ENCODE data around the gene TCF12.

The TCF12 gene

DNA sequence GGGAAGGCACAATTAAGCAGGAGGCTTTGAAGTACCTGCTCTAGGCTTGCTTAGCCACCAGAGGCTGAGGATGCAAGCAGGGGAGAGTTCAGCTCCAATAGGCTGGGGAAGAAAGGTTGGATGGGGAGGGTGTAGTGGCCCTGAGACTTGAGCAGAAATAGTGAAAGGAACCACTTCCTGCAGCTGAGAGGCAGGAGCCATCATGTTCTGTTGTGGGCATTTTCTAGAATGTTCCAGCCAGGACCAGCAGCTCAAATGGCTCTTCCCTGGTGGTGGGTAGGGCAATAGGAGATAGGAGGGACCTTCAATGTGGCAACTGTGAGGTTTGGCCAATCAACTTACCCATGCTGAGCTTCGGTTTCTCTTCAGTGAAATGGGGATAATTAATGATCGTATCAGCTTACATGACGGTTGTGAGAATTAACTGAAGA, 378.7 kb downstream of the TCF12 start:
- no peak for DNase-seq (ENCODE audit: low read depth in 3 of 3)

GRCh38 chr15:57297630-57298029, 379.2 kb downstream of the TCF12 start:
- DNase-seq (ENCODE audit: low read depth in 3 of 3): no peak

- DNase-seq (ENCODE audit: low read depth in 3 of 3): no peak
Measured at GRCh38 chr15:57298204-57298603, 379.8 kb downstream of the TCF12 start.

DNA sequence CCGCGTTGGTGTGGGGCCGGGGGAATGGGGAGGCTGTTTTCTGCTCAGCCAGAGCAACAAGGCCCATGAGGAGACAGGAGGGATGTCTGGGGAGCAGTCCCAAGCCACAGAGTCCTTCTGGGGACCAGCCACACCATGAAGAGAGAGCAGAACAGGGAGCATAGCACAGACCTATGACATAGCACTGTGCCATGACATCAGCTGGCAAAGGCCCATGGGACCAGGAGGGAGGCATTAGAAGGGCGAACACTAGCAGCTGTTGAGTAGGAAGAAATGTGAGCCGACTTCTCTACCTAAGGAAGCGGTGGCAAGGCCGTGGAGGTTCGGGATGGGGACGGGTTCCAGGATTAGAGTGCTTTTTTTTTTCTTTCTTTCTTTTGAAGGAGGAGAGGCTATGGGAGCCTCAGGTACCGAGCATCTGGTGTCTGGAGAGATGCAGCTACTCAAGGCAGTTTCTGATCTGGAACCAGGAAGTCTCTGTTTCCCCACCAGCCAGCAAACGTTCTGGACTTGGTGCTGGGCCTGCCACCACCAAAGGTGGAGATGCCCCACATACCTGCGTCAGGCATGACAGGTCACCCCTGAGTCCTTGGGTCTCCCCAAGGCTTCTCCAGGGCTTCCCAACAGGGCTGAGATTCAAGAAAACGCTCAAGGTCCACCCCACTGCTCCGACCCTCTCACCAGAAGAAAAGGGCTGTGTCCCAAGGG, 380.6 kb downstream of the TCF12 start:
- DNase-seq (ENCODE audit: low read depth in 3 of 3): no peak

GRCh38 chr15:57301307-57301706, 382.9 kb downstream of the TCF12 start:
- DNase-seq (ENCODE audit: low read depth in 3 of 3): no peak

DNA sequence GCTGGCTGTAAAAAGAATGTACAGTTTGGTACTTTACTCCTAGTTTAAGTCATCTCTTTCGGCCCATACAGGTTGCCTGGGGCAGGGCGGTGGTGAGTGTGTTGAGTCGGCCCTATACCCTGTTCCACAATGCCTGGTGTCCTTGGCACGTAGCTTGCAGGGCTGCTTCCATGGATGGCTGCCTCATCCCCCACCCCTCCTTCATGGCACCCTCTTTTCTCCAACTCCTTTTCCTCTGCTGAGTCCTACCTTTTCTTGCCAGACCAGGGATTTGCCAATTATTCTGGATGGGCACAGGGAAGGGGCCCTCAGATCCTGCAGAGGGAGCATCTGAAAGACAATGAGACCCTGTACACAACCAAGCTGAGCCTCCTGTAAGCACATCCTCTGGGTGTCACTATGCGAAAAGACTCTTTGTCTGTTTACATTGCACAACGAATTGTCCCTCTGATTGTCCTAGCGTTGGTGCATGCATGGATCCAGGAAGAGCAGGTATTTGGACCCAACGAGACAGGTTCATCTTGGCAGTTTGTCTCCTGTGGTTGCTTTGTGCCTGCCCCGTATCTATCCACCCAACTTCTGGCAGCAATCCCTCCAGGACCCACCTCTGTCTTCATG, 384.3 kb downstream of the TCF12 start:
- DNase-seq (ENCODE audit: low read depth in 3 of 3): no peak

DNA sequence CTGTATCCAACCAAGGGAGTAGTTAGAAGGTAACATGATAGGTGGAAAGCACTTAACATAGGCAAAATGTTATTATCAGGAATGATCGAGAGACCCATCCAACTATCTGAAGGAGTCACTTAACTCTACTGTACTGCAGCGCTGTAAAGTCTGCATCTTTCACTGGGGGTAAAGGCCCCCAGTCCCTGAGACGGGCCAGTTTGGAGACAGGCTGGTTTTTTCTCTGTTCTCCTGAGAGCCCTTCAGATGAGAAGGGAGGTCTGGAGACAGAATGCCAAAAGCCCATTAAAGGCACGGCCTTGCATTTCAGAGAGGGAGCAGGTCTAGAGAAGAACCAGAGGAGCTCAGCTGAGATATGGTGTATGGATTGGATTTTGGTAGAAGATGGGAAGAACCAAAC, 386.6 kb downstream of the TCF12 start:
- DNase-seq (ENCODE audit: low read depth in 3 of 3): no peak

- peak; percentile 65 to 88 (median 83) for DNase-seq (ENCODE audit: low read depth in 3 of 3)
Measured at GRCh38 chr15:57306161-57306943, 387.9 kb downstream of the TCF12 start.

- DNase-seq (ENCODE audit: low read depth in 3 of 3): no peak
Measured at GRCh38 chr15:57306944-57307411, 388.5 kb downstream of the TCF12 start.

- no peak for DNase-seq (ENCODE audit: low read depth in 3 of 3)
Measured at GRCh38 chr15:57307527-57308169, 389.2 kb downstream of the TCF12 start.

DNA sequence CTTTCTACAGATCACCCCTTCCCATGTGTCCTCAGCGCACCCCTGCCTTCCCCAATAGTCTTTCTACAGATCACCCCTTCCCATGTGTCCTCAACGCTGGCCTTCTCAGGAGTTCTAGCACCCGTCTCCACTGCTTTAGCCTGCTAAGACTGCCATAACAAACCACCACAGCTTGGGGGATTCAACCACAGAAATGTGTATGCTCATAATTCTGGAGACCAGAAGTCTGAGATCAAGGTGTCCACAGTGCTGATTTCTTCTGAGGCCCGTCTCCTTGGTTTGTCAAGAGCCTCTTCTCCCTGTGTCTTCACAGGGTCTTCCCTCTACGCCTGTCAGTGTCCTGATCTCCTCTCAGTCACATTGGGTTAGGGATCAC, 389.7 kb downstream of the TCF12 start:
- DNase-seq (ENCODE audit: low read depth in 3 of 3): no peak

DNA sequence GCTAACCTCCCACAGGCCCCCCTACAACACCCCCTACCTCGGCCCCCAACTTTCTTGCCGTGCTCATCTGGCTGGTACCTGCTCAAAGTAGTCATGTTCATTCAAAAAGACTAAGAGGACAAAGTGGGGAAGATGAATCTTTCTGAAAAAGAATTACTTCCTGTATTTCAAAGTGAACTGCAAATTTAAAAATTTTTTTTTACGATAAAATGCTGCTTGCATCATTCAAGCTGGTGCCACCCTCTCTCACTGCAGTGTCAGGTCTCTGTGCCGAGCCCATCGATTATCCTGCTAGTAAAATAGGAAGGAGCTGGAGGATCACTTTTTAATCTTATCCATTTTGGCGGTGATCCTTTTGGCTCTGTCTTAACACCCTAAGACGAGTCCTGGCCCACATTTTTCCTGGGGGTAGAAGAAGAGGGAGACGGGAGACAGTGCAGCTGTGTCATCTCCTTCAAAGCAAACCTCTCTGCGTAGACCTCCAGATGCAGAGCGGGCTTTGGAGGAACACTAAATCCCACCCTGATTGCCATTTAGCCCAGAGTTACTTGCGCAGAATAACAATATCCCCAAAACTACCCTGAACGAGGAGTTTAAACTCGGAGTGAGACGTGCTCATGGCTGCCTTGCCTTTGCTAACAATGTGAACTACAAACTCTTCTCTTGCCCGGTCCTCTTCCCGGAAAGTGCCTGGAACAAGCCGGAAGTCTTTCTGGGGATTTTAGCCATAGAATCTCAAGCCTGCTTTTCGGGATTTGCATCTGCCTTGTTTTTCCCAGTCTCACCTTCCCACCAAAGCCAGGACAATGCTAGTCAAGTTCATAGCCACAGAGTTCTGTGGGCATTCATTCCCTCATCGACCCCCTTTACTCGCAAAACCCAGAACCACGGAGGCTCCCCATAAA, 391.7 kb downstream of the TCF12 start:
- DNase-seq (ENCODE audit: low read depth in 3 of 3): no peak

DNA sequence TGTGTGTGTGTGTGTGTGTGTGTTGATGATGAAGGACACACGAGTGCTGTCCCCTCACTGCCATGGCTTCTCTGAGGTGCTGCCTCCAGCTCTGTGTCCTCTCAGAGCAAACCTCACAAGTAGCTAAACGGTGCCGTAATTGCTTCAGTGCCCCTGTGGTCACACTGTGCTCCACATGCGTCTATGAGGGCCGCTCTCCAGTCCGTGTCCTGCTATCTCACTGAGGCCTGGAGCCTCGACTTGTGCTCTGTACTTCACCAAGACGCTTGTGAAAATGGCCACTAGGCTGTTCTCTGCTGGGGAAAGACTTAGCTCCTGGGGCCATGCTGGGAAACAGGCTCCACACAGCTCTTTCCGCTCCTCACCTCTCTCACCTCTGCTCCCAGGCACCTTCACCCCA, 392.4 kb downstream of the TCF12 start:
- DNase-seq (ENCODE audit: low read depth in 3 of 3): no peak

DNA sequence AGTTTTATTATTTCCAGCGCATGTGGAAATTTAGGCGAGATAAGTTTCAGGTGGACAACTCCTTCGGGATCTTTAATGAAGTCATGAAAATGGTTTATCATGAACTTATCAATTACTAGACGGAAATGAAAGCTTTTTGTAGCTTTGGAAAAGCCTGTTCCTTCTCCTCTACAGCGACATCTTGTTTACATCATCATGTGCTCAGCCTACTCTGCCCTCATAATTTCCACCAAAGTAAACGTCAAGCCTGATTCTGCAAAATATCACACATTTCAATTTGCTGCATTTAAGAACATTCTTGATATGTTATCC, 393.5 kb downstream of the TCF12 start:
- no peak for DNase-seq (ENCODE audit: low read depth in 3 of 3)

DNA sequence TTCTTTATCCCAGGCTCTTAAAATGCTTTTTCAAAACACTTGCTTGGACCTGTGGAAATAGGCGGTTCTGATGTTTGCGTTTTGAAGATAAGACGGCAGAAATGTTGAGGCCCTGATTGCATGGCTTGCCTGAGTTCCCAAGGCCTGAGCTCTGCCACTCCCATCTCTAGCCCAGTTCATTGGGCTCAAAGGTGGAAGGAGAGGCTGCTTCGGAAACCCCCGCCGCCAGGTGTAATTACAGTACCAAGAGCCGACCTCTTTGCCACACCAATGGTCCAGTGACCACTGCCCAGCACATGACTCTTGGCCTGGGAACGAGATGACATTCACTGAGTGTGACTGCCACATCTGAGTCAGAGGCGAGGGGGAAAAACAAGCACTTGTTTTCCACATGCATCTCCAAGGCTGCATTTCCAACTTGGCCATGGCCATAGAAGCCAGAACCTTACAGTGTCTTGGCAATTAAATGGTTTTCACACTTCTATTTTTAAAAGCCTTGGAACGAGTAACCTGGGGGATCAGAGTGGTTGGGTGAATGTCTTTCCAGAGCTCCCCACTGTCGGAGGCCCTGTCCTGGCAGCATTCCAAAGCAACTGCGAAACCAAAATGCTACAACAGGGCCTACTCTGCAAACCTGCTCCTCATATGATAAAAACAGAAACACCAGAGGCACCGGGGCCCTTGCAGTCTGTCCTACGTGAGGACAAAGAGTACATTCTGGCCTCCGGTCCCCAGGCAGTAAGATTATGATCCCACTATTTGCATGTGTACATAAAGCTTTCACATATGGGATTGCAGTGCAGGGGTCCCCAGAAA, 394.1 kb downstream of the TCF12 start:
- DNase-seq (ENCODE audit: low read depth in 3 of 3): no peak

DNA sequence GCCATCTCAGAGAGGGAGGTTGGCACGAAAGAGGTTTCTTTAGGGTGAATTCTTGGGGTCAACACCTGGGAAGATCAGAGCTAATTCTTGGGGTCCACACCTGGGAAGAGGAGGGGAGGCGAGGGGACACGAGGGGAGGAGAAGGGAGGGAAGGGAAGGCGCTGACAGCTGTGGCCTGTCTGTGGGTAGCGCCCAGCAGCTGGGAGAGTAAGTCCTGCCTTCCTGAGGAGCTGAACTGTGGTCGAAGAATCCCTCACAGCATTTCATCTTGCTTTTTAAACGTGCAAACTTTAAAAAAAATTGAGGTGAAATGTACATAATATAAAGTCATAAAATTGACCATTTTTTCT, 394.7 kb downstream of the TCF12 start:
- DNase-seq (ENCODE audit: low read depth in 3 of 3): no peak

DNA sequence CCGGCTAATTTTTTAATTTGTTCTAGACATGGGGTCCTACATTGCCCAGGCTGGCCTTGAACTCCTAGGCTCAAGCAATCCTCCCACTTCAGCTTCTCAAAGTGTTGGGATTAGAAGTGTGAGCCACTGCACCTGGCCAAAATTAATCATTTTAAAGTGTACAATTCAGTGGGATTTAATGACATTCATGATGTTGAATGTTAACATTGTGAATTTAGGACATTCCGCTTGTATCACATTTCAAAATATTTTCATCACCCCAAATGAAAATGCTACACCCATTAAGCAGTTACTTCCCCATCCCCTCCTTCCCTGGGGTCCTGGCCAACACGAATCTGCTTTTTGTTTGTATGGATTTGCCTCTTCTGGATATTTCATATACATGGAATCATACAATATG, 395.8 kb downstream of the TCF12 start:
- DNase-seq (ENCODE audit: low read depth in 3 of 3): no peak

GRCh38 chr15:57316451-57316850, 398.0 kb downstream of the TCF12 start:
- DNase-seq (ENCODE audit: low read depth in 3 of 3): no peak

GRCh38 chr15:57319226-57319918, 400.9 kb downstream of the TCF12 start:
- no peak for DNase-seq (ENCODE audit: low read depth in 3 of 3)

GRCh38 chr15:57319919-57320560, 401.6 kb downstream of the TCF12 start:
- DNase-seq (ENCODE audit: low read depth in 3 of 3): no peak
